ENCODE measurements around the gene GTF2H3. TPM values are rescaled to one million over a fixed set of nuclear protein-coding genes. Genes with fewer than 3 reads are reported as not detected.

GTF2H3 gene
- total RNA-seq, 1 donor from 2014 or later = 22.9 TPM

GRCh38 chr12:123705935-123706334 lies 72.3 kb downstream of the GTF2H3 start:
- TF ChIP-seq, protein P1, sequence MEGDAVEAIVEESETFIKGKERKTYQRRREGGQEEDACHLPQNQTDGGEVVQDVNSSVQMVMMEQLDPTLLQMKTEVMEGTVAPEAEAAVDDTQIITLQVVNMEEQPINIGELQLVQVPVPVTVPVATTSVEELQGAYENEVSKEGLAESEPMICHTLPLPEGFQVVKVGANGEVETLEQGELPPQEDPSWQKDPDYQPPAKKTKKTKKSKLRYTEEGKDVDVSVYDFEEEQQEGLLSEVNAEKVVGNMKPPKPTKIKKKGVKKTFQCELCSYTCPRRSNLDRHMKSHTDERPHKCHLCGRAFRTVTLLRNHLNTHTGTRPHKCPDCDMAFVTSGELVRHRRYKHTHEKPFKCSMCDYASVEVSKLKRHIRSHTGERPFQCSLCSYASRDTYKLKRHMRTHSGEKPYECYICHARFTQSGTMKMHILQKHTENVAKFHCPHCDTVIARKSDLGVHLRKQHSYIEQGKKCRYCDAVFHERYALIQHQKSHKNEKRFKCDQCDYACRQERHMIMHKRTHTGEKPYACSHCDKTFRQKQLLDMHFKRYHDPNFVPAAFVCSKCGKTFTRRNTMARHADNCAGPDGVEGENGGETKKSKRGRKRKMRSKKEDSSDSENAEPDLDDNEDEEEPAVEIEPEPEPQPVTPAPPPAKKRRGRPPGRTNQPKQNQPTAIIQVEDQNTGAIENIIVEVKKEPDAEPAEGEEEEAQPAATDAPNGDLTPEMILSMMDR (conservative IDR thresholded peaks at IDR 0.05; ENCODE audit: low read depth, low read length) = no peak
- no peak overlapping the region for H3K4me3 ChIP-seq (ENCODE audit: low read depth, low read length)
- DNase-seq (ENCODE audit: low read depth) = no peak

GRCh38 chr12:123707466-123707865 lies 73.8 kb downstream of the GTF2H3 start:
- TF ChIP-seq, protein P1 (conservative IDR thresholded peaks at IDR 0.05; ENCODE audit: low read depth, low read length) = no peak
- H3K4me3 ChIP-seq (ENCODE audit: low read depth, low read length) = no peak overlapping the region
- DNase-seq (ENCODE audit: low read depth) = no peak

Other genes starting within 250 kb of the GTF2H3 start
- 48.3 and 63.9 TPM in 2 replicates for gene KMT5A, start 249.7 kb upstream of the GTF2H3 start, total RNA-seq
- 1.7 and 3.5 TPM in 2 replicates for gene RILPL2, start 197.1 kb upstream of the GTF2H3 start, total RNA-seq
- gene SNRNP35, start 175.7 kb upstream of the GTF2H3 start, total RNA-seq = 12.0 and 22.7 TPM in 2 replicates
- gene RILPL1, start 100.1 kb upstream of the GTF2H3 start, total RNA-seq = 9.5 and 21.2 TPM in 2 replicates
- 139 and 186 TPM in 2 replicates for gene TMED2, start 49.3 kb upstream of the GTF2H3 start, total RNA-seq
- 20.6 and 28.3 TPM in 2 replicates for gene DDX55, start 31.7 kb upstream of the GTF2H3 start, total RNA-seq
- gene EIF2B1, start 143 bp upstream of the GTF2H3 start, total RNA-seq = 88.8 and 135 TPM in 2 replicates
- 9.5 and 9.9 TPM in 2 replicates for gene TCTN2, start 37.3 kb downstream of the GTF2H3 start, total RNA-seq
- 12.6 and 21.8 TPM in 2 replicates for gene ATP6V0A2, start 78.5 kb downstream of the GTF2H3 start, total RNA-seq
- gene DNAH10, start 128.5 kb downstream of the GTF2H3 start, total RNA-seq = 0.17 TPM in 1 of 2 replicates, not detected in the other

All from epithelial cell of proximal tubule (primary cell).